ENCODE measurements around the gene TIA1.

DNA sequence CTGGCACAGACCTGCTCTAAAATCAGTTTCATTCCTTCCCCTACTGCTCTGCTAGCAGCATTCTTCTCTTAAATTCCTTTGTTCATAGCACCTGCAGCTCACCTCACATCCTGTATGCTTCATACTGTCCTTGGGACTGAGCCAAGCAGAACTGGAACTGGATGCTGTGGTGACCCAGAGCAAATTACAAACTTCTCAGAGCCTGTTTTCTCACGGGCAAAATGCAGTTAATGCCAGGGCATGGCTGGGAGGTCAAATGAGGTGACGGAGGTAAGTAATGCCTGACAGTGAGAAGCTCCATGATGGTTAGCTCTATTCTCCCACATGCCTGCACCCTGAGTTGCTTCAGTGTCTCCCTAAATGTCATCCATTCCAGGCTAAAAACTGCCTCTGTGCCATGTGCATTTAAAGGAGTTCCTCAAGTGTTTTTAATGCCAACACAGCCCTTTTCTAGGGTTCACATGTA, 87.3 kb downstream of the TIA1 start:
- TF ChIP-seq POLR2A (IDR thresholded peaks at IDR 0.05) = no peak
- TF ChIP-seq, protein P1, sequence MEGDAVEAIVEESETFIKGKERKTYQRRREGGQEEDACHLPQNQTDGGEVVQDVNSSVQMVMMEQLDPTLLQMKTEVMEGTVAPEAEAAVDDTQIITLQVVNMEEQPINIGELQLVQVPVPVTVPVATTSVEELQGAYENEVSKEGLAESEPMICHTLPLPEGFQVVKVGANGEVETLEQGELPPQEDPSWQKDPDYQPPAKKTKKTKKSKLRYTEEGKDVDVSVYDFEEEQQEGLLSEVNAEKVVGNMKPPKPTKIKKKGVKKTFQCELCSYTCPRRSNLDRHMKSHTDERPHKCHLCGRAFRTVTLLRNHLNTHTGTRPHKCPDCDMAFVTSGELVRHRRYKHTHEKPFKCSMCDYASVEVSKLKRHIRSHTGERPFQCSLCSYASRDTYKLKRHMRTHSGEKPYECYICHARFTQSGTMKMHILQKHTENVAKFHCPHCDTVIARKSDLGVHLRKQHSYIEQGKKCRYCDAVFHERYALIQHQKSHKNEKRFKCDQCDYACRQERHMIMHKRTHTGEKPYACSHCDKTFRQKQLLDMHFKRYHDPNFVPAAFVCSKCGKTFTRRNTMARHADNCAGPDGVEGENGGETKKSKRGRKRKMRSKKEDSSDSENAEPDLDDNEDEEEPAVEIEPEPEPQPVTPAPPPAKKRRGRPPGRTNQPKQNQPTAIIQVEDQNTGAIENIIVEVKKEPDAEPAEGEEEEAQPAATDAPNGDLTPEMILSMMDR (IDR thresholded peaks at IDR 0.05) = no peak
- no peak for TF ChIP-seq EP300 (IDR thresholded peaks at IDR 0.05)
